Ascending aorta (tissue), 2 donors: Measurements from ENCODE around the gene RFWD3. TPM values are rescaled to one million over a fixed set of nuclear protein-coding genes. Genes with fewer than 3 reads are reported as not detected.

Source experiments
- DNase-seq, 2 donors: peaks; one replicate each; pipeline ENCODE4 v3.0.0-alpha.2; 2019; ENCODE audit warnings: low spot score in 2 of 2
- H3K27ac ChIP-seq, 2 donors: fragments of 200-600 bp; sonication (generic); one replicate each; pipeline ENCODE4 v1.5.1; 2016 to 2017; ENCODE audit warnings: mild to moderate bottlenecking in 1 of 2
- H3K27me3 ChIP-seq: fragments of 200-600 bp; sonication (generic); one replicate; pipeline ENCODE4 v1.5.1; 2017
- H3K36me3 ChIP-seq, 2 donors: fragments of 200-600 bp; sonication (generic); one replicate each; pipeline ENCODE4 v1.5.1; 2016
- H3K4me1 ChIP-seq, 2 donors: fragments of 200-600 bp; sonication (generic); one replicate each; pipeline ENCODE4 v1.5.1; 2016 to 2017; ENCODE audit warnings: mild to moderate bottlenecking in 1 of 2
- H3K4me3 ChIP-seq, 2 donors: fragments of 200-600 bp; sonication (generic); one replicate each; pipeline ENCODE4 v1.5.1; 2016 to 2017; ENCODE audit warnings: mild to moderate bottlenecking in 1 of 2
- H3K9me3 ChIP-seq, 2 donors: fragments of 200-600 bp; sonication (generic); one replicate each; pipeline ENCODE4 v1.5.1; 2016
- CTCF ChIP-seq, 3 experiments: fragments of 200-600 bp in 2 of 3; fragments of 450-650 bp in 1 of 3; sonication (generic) in 2 of 3; IDR thresholded peaks; one replicate each; pipeline ENCODE4 v1.5.1; 2016 to 2019; ENCODE audit warnings: antibody characterized with exemption in 3 of 3, mild to moderate bottlenecking in 1 of 3, moderate library complexity in 1 of 3
- intact Hi-C: fragments of 100-400 bp; cut with DNase I; formaldehyde crosslinking; loops from one replicate; pipeline ENCODE4 v1.15.1; 2023
- total RNA-seq: library from RNA; depleted of rRNA; stranded (reverse); fragments of >200 nt; gene quantifications from one replicate; pipeline ENCODE4 v1.1.0, GENCODE V29; 2016

Gene RFWD3
- total RNA-seq, result 54.6 TPM

- Histone ChIP-seq H3K4me3 (peak within 1 kb of the TSS; percentile 78 to 94), H3K27ac (peak within 1 kb of the TSS; percentile 13 to 77), H3K36me3 (peaks cover 10 to 22% of the 10 kb centered on the region in 2 donors), H3K4me1 (peaks cover 0 to 6% of the 10 kb centered on the region in 2 donors), H3K9me3 (no peaks in the 10 kb centered on the region), H3K27me3 (no peaks in the 10 kb centered on the region)
- TF ChIP-seq CTCF (IDR thresholded peaks at IDR 0.05), result no peak
- intact Hi-C loops, result loop anchor here (2.0 to 5.0 kb wide), 2 partner anchors 34 to 59 kb away; partner anchors contain the start of genes GLG1 and MLKL
- DNase-seq, result peak; percentile 91 to 99
Measured at GRCh38 chr16:74666425-74667254, at the start of gene RFWD3. Gene RFWD3 (minus strand): TSS chr16:74666877. CDS start chr16:74661449, 5,428 bp downstream.

GRCh38 chr16:74716355-74716754 is 49.7 kb upstream of the RFWD3 start:
- no peaks in the 10 kb centered on the region for H3K9me3 ChIP-seq
- TF ChIP-seq CTCF (IDR thresholded peaks at IDR 0.05), result no peak
- H3K27ac ChIP-seq, result no peak overlapping the region
- no peak for DNase-seq
- no peaks in the 10 kb centered on the region for H3K27me3 ChIP-seq
- H3K36me3 ChIP-seq, result no peaks in the 10 kb centered on the region
- no peaks in the 10 kb centered on the region for H3K4me1 ChIP-seq
- intact Hi-C loops, result no loop called here
- no peak overlapping the region for H3K4me3 ChIP-seq

GRCh38 chr16:74713876-74714275 is 47.2 kb upstream of the RFWD3 start:
- Histone ChIP-seq H3K4me1 (no peaks in the 10 kb centered on the region), H3K36me3 (no peaks in the 10 kb centered on the region), H3K4me3 (no peak overlapping the region), H3K9me3 (no peaks in the 10 kb centered on the region), H3K27ac (no peak overlapping the region), H3K27me3 (no peaks in the 10 kb centered on the region)
- TF ChIP-seq CTCF (IDR thresholded peaks at IDR 0.05), result no peak
- DNase-seq, result no peak
- intact Hi-C loops, result no loop called here

GRCh38 chr16:74713325-74713724 is 46.6 kb upstream of the RFWD3 start:
- H3K9me3 ChIP-seq, result no peaks in the 10 kb centered on the region
- intact Hi-C loops, result no loop called here
- H3K36me3 ChIP-seq, result no peaks in the 10 kb centered on the region
- no peak for TF ChIP-seq CTCF (IDR thresholded peaks at IDR 0.05)
- no peak for DNase-seq
- no peaks in the 10 kb centered on the region for H3K4me1 ChIP-seq
- no peak overlapping the region for H3K27ac ChIP-seq
- H3K27me3 ChIP-seq, result no peaks in the 10 kb centered on the region
- no peak overlapping the region for H3K4me3 ChIP-seq

GRCh38 chr16:74711938-74712337 is 45.3 kb upstream of the RFWD3 start:
- Histone ChIP-seq H3K27ac (no peak overlapping the region), H3K27me3 (no peaks in the 10 kb centered on the region), H3K4me1 (no peaks in the 10 kb centered on the region), H3K36me3 (no peaks in the 10 kb centered on the region), H3K9me3 (no peaks in the 10 kb centered on the region), H3K4me3 (no peak overlapping the region)
- no peak for DNase-seq
- no peak for TF ChIP-seq CTCF (IDR thresholded peaks at IDR 0.05)
- intact Hi-C loops, result no loop called here
